GM15510 (cell line): ENCODE measurements around the gene SART3.

Source experiments
- POLR2A ChIP-seq: IDR thresholded peaks from 3 replicates; pipeline ENCODE4 v1.6.1; 2011; ENCODE audit warnings: borderline replicate concordance; ENCODE audit not compliant: insufficient read length; ENCODE audit errors: extremely low read depth

Gene SART3

GRCh38 chr12:108600702-108601007 is 39.7 kb upstream of the SART3 start:
- TF ChIP-seq POLR2A, result no peak

DNA sequence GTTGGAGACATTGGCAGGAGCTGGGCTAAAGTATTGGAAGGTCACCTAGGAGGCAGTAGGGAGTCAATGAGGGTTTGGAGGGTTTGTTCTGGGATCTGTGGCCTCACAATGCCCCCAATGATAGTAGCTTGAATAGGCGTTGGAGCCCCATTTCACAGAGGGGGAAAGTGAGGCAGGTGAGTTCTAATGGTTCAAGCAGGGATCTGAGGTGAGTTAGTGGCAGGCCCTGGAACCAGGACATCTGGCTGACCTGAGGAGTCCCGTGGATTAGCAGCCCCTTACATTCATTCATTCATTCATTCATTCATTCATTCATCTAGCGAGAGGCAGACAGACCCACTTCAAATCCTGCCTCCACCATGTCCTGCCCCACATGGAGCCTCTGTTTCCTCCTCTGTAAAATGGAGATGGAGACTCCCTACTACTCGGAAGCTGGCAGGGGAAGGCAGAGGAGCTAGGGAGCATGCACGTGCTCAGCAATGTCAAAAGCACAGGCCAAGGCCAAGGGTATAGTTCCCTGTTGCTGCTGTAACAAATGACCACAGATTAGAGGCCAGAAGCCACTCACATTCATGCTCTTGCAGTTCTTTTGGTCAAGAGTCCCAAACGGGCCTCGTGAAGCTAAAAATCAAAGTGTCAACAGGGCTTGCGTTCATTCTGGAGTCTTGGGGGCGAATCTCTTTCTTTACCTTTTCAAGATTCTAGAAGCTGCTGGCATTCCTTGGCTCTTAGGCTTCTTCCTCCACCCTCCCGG is 39.2 kb upstream of the SART3 start:
- no peak for TF ChIP-seq POLR2A

DNA sequence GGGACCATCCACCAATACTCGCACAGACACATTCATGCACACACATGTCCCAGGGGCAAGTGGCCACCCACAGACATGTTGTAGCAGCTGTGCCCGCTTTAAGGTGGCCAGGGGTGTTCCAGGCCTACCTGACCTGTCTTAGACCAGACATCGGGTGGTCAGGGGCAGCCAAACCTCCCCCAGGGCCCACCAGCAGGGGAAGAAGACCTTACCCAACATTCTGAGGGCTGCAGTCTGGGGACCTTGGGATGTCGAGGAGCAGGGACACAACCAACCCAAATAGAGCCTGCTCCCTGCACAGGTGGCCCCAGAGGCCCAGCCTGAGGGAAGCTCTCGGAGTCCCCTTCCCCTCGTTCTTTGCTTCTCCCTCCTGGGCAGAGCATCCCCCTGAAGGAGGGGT is 38.6 kb upstream of the SART3 start:
- TF ChIP-seq POLR2A, result no peak

GRCh38 chr12:108598553-108599250 is 37.7 kb upstream of the SART3 start:
- no peak for TF ChIP-seq POLR2A

DNA sequence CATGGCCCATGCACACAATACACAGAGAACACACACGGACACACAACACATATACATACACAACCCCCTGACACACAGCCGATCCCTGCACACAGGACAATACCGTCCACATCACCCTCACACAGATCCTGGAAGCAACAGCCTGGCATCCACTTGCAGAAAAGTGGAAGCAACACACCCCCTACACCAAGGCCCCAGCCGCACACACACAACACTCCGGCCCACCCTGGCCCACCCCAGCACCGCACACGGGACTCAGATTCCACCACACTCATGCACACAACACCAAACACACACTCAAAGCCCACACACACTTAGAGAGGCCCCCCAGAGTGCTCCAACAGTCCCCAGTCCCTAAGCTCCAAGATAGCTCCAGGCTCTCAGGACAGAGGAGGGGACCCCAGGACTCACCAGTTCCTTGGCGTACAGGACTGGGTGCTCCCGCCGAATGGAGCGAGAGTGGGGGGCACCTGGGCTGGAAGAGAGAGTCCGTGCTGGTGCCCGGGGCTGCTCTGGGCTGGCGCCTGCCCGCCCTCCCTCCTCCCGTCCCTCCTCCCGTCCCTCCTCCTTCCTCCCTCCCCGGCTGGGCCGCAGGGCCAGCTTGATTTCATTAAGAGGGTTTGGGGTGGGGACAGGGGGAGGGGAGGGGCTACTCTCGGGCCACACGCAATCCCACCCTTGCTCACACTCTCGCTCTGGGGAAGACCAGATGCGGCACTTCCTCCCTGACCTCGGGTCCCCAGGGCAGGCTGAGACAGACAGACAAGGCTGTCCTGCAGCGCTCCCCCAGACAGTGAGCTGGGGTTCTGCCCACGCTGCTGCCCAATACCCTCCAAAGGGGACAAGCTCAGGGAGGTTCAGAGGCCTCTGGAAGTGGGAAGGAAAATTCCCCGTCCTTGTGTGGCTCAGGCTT is 36.8 kb upstream of the SART3 start, which contains the start of gene TMEM119:
TMEM119 (minus strand) TSS at position 526 of the 913 bp plus-strand sequence. CDS start 5,701 bp downstream, outside the sequence.
- TF ChIP-seq POLR2A, result no peak

- no peak for TF ChIP-seq POLR2A
Observed at GRCh38 chr12:108596854-108597558, 36.0 kb upstream of the SART3 start.

GRCh38 chr12:108595711-108596647 is 35.0 kb upstream of the SART3 start:
- TF ChIP-seq POLR2A, result no peak

- TF ChIP-seq POLR2A, result no peak
Observed at GRCh38 chr12:108594960-108595710, 34.2 kb upstream of the SART3 start.

DNA sequence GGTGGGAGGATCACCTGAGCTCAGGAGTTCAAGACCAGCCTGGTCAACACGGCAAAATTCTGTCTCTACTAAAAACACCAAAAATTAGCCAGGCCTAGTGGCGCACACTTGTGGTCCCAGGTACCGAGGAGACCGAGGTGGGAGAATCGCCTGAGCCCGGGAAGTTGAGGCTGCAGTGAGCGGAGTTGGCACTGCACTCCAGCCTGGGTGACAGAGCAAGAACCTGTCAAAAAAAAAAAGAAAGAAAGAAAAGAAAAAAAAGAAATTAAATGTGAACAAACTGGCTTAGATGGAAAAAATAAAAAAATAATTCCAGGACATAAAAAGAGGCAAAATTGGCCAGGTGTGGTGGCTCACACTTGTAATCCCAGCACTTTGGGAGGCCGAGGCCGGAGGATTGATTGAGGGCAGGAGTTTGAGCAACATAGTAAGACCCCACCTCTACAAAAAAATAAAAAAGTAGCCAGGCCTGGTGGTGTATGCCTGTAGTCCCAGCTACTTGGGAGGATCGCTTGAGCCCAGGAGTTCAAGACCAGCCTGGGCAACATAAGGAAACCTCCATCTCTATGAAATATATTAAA is 33.4 kb upstream of the SART3 start:
- no peak for TF ChIP-seq POLR2A

DNA sequence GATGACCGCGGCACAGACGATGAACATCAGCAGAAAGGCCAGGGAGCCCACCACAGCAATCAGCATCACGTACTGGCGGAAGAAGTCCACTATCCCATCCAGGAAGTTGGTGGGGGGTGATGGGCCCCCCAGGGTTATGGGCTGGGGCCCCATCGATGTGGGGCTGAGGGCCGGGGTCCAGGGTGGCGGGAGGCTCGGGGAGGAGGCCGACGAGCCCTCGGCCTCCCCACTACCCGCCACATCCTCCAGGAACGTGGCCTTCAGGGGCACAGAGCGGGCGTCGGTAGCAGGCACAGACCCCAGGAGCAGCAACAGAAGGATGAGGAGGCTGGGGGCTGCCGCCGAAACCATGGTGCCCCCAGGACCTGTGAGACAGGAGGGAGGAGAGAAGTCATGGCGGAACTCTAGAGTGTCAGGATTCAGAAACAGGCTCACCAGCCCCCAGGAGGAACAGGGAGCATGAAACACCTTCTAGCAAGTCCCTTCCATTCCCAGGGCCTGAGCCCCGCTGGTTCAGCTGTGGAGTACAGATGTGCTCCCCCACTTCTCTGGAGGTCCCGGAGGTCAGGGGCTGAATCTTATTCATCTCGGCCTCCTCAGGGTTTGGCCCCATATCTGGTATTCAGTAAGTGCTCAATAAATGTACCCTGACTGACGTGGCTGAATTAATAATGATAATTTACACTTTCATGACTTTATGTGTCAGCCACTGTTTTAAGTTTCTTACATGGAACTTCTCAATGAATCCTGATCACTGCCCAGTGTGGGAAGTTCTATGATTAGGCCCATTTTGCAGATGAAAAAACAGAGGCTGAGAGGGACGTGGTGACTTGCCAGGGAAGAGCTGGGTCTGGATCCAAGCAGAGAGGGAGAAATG is 31.3 kb upstream of the SART3 start:
- TF ChIP-seq POLR2A, result no peak

GRCh38 chr12:108591267-108591980 is 30.5 kb upstream of the SART3 start:
- no peak for TF ChIP-seq POLR2A

- no peak for TF ChIP-seq POLR2A
Observed at GRCh38 chr12:108589840-108590229, 28.9 kb upstream of the SART3 start.
